GM12892 (cell line): Measurements from ENCODE around the gene FOXL3.
"Not testable (repeated sequence)": the region's sequence is repeated elsewhere in the genome, so short reads cannot be mapped to it uniquely, and the experiment has no call there.

Experiments
- DNase-seq: peaks from one replicate; pipeline ENCODE4 v3.0.0; 2011; ENCODE audit not compliant: insufficient read length
- FAIRE-seq: peaks from 2 replicates; lab custom pipeline; 2011; peaks lifted over from hg19 to GRCh38; lab: Jason Lieb, UNC
- POLR2A ChIP-seq: IDR thresholded peaks from 2 replicates; pipeline ENCODE4 v1.6.1; 2011; ENCODE audit warnings: low read depth, low read length, control low read depth
- POLR2AphosphoS5 ChIP-seq: IDR thresholded peaks from 2 replicates; pipeline ENCODE4 v1.6.1; 2011; ENCODE audit warnings: low read depth, low read length, control low read depth
- TAF1 ChIP-seq: IDR thresholded peaks from 2 replicates; pipeline ENCODE4 v1.6.1; 2011; ENCODE audit warnings: low read depth, mild to moderate bottlenecking, control low read depth, low read length, borderline replicate concordance

FOXL3 gene

GRCh38 chr7:256461-256940 is 33.5 kb upstream of the FOXL3 start:
- no peak for DNase-seq
- FAIRE-seq: no peak
- TF ChIP-seq TAF1 (no peak), POLR2AphosphoS5 (no peak), POLR2A (no peak)

GRCh38 chr7:256981-257646 is 32.9 kb upstream of the FOXL3 start:
- no peak for TF ChIP-seq TAF1
- no peak for TF ChIP-seq POLR2AphosphoS5
- no peak for TF ChIP-seq POLR2A
- FAIRE-seq (no peak), DNase-seq (no peak)

- FAIRE-seq (no peak), DNase-seq (no peak)
- TF ChIP-seq POLR2AphosphoS5: no peak
- no peak for TF ChIP-seq TAF1
- TF ChIP-seq POLR2A: no peak
These were observed 32.4 kb upstream of the FOXL3 start for GRCh38 chr7:257647-257992.

GRCh38 chr7:258476-259190 is 31.3 kb upstream of the FOXL3 start:
- TF ChIP-seq POLR2AphosphoS5: no peak
- TF ChIP-seq POLR2A: no peak
- TF ChIP-seq TAF1: no peak
- no peak for FAIRE-seq
- no peak for DNase-seq

GRCh38 chr7:259191-259505 is 30.8 kb upstream of the FOXL3 start:
- DNase-seq: no peak
- FAIRE-seq: no peak
- TF ChIP-seq TAF1: no peak
- no peak for TF ChIP-seq POLR2A
- no peak for TF ChIP-seq POLR2AphosphoS5

- TF ChIP-seq POLR2A (no peak), TAF1 (no peak), POLR2AphosphoS5 (no peak)
- no peak for FAIRE-seq
- no peak for DNase-seq
These were observed 30.1 kb upstream of the FOXL3 start for GRCh38 chr7:259751-260405.

- TF ChIP-seq TAF1 (no peak), POLR2AphosphoS5 (no peak), POLR2A (no peak)
These were observed 29.3 kb upstream of the FOXL3 start for GRCh38 chr7:260441-261281.

GRCh38 chr7:261341-262250 is 28.4 kb upstream of the FOXL3 start:
- TF ChIP-seq POLR2AphosphoS5 (no peak), POLR2A (no peak), TAF1 (no peak)
- DNase-seq (no peak), FAIRE-seq (no peak)

More at GRCh38 chr7:260441-261281, 29.3 kb upstream of the FOXL3 start:
- no peak for DNase-seq
- FAIRE-seq: no peak

- FAIRE-seq (no peak), DNase-seq (no peak)
- no peak for TF ChIP-seq POLR2AphosphoS5
- no peak for TF ChIP-seq TAF1
- TF ChIP-seq POLR2A: no peak
These were observed 27.8 kb upstream of the FOXL3 start for GRCh38 chr7:262251-262572.

GRCh38 chr7:262631-263311 is 27.2 kb upstream of the FOXL3 start:
- not testable (repeated sequence) for FAIRE-seq, DNase-seq

- not testable (repeated sequence) for FAIRE-seq, DNase-seq
These were observed 26.3 kb upstream of the FOXL3 start for GRCh38 chr7:263483-264351.
